Karpas-422 (cell line): ENCODE data around the gene ARG2. TPM values are rescaled to one million over a fixed set of nuclear protein-coding genes. Genes with fewer than 3 reads are reported as not detected.
A peak's percentile ranks its signal among the peaks of the same experiment; 100 is the strongest.

Experiments used
- DNase-seq: peaks from one replicate; pipeline ENCODE4 v3.0.0-alpha.2; 2015
- H2AFZ ChIP-seq: fragments of 200-600 bp; sonication (generic); 2 replicates; pipeline ENCODE4 v1.6.1; 2014; ENCODE audit warnings: antibody characterized with exemption, low read length, mixed read lengths
- H3K27ac ChIP-seq: fragments of 200-600 bp; sonication (generic); 2 replicates; pipeline ENCODE4 v1.5.1; 2014; ENCODE audit warnings: mild to moderate bottlenecking, low read length, moderate library complexity
- H3K27me3 ChIP-seq: fragments of 200-600 bp; sonication (generic); 2 replicates; pipeline ENCODE4 v1.6.1; 2014; ENCODE audit warnings: low read length, mixed read lengths
- H3K36me3 ChIP-seq: fragments of 200-600 bp; sonication (generic); 2 replicates; pipeline ENCODE4 v1.6.1; 2014; ENCODE audit warnings: low read length, mixed read lengths; ENCODE audit not compliant: insufficient read depth
- H3K4me1 ChIP-seq: fragments of 200-600 bp; sonication (generic); 2 replicates; pipeline ENCODE4 v1.6.1; 2014; ENCODE audit warnings: mild to moderate bottlenecking, low read length, mixed read lengths
- H3K4me2 ChIP-seq: fragments of 200-600 bp; sonication (generic); 2 replicates; pipeline ENCODE4 v1.6.1; 2014; ENCODE audit warnings: low read length, low read depth, mild to moderate bottlenecking; ENCODE audit not compliant: poor library complexity, severe bottlenecking
- H3K4me3 ChIP-seq: fragments of 200-600 bp; sonication (generic); 2 replicates; pipeline ENCODE4 v1.5.1; 2014; ENCODE audit warnings: mild to moderate bottlenecking, antibody characterized with exemption, low read length, mixed read lengths
- H3K79me2 ChIP-seq: fragments of 200-600 bp; sonication (generic); 2 replicates; pipeline ENCODE4 v1.6.1; 2014; ENCODE audit warnings: mild to moderate bottlenecking, low read length, mixed read lengths
- H3K9ac ChIP-seq: fragments of 200-600 bp; sonication (generic); 2 replicates; pipeline ENCODE4 v1.6.0; 2014; ENCODE audit warnings: low read length
- H3K9me2 ChIP-seq: fragments of 200-600 bp; sonication (generic), shearing (Covaris generic); replicated peaks from 2 replicates; pipeline ENCODE4 v1.6.0; 2014; ENCODE audit warnings: mild to moderate bottlenecking, low read length, moderate library complexity; ENCODE audit not compliant: insufficient read depth
- H3K9me3 ChIP-seq: fragments of 300-700, 200-600 bp; sonication (generic); 2 replicates; pipeline ENCODE4 v1.6.1; 2014; ENCODE audit warnings: low read length, mixed read lengths
- H4K20me1 ChIP-seq: fragments of 200-600 bp; sonication (generic); 2 replicates; pipeline ENCODE4 v1.6.1; 2014; ENCODE audit warnings: mild to moderate bottlenecking, antibody characterized with exemption, low read length, low read depth; ENCODE audit not compliant: insufficient read depth
- total RNA-seq: library from RNA; depleted of rRNA; stranded (reverse); fragments of >200 nt; shearing (Covaris generic); gene quantifications from 2 replicates; pipeline ENCODE4 v1.2.3, GENCODE V29; 2014; ENCODE audit warnings: low replicate concordance

ARG2 gene
- total RNA-seq, 1 experiment from 2014 or later = 6.0 TPM

- Histone ChIP-seq H3K9ac (no peak overlapping the region), H3K9me3 (no peaks in the 10 kb centered on the region), H2AFZ (no peak overlapping the region), H3K27me3 (no peaks in the 10 kb centered on the region), H3K4me1 (no peaks in the 10 kb centered on the region), H3K4me2 (no peak overlapping the region), H3K4me3 (no peak overlapping the region), H3K27ac (no peak overlapping the region), H3K36me3 (peaks cover 77% of the 10 kb centered on the region), H4K20me1 (no peaks in the 10 kb centered on the region), H3K9me2 (no peaks in the 10 kb centered on the region), H3K79me2 (no peaks in the 10 kb centered on the region)
- no peak for DNase-seq
These were observed 30.4 kb downstream of the ARG2 start for GRCh38 chr14:67650151-67650550.

GRCh38 chr14:67650694-67651093, 31.0 kb downstream of the ARG2 start:
- H2AFZ ChIP-seq = no peak overlapping the region
- no peaks in the 10 kb centered on the region for H3K4me1 ChIP-seq
- H3K4me2 ChIP-seq = no peak overlapping the region
- no peaks in the 10 kb centered on the region for H3K9me3 ChIP-seq
- no peak for DNase-seq
- H3K27ac ChIP-seq = no peak overlapping the region
- no peaks in the 10 kb centered on the region for H3K79me2 ChIP-seq
- no peaks in the 10 kb centered on the region for H3K27me3 ChIP-seq
- peaks cover 82% of the 10 kb centered on the region for H3K36me3 ChIP-seq
- no peak overlapping the region for H3K9ac ChIP-seq
- H3K9me2 ChIP-seq = no peaks in the 10 kb centered on the region
- no peak overlapping the region for H3K4me3 ChIP-seq
- no peaks in the 10 kb centered on the region for H4K20me1 ChIP-seq

GRCh38 chr14:67652189-67652588, 32.5 kb downstream of the ARG2 start:
- Histone ChIP-seq H3K9me2 (no peaks in the 10 kb centered on the region), H3K9me3 (no peaks in the 10 kb centered on the region), H3K36me3 (peaks cover 83% of the 10 kb centered on the region), H3K27me3 (no peaks in the 10 kb centered on the region), H2AFZ (no peak overlapping the region), H3K9ac (no peak overlapping the region), H3K79me2 (no peaks in the 10 kb centered on the region), H3K4me3 (no peak overlapping the region), H3K27ac (no peak overlapping the region), H3K4me1 (no peaks in the 10 kb centered on the region), H3K4me2 (no peak overlapping the region), H4K20me1 (no peaks in the 10 kb centered on the region)
- DNase-seq = no peak

- Histone ChIP-seq H3K79me2 (peaks cover 4% of the 10 kb centered on the region), H3K9ac (no peak overlapping the region), H2AFZ (no peak overlapping the region), H3K4me1 (no peaks in the 10 kb centered on the region), H3K9me3 (no peaks in the 10 kb centered on the region), H4K20me1 (no peaks in the 10 kb centered on the region), H3K9me2 (no peaks in the 10 kb centered on the region), H3K27ac (no peak overlapping the region), H3K4me2 (no peak overlapping the region), H3K36me3 (peaks cover 78% of the 10 kb centered on the region), H3K27me3 (no peaks in the 10 kb centered on the region), H3K4me3 (no peak overlapping the region)
- no peak for DNase-seq
These were observed 34.0 kb downstream of the ARG2 start for GRCh38 chr14:67653651-67654280.

- Histone ChIP-seq H3K9me3 (no peaks in the 10 kb centered on the region), H3K4me3 (no peak overlapping the region), H3K27me3 (no peaks in the 10 kb centered on the region), H3K36me3 (peaks cover 18% of the 10 kb centered on the region; the same call in 1 of the 2 replicates), H2AFZ (no peak overlapping the region), H3K9ac (no peak overlapping the region), H3K27ac (no peak overlapping the region), H3K4me2 (no peak overlapping the region), H3K79me2 (peaks cover 92% of the 10 kb centered on the region), H3K9me2 (no peaks in the 10 kb centered on the region), H4K20me1 (peaks cover 5% of the 10 kb centered on the region; the same call in 1 of the 2 replicates), H3K4me1 (peaks cover 23% of the 10 kb centered on the region)
- DNase-seq = no peak
These were observed 43.9 kb downstream of the ARG2 start for GRCh38 chr14:67663633-67664032.

- Histone ChIP-seq H3K9me3 (no peaks in the 10 kb centered on the region), H4K20me1 (peaks cover 14% of the 10 kb centered on the region; the same call in 1 of the 2 replicates), H3K79me2 (peaks cover 98% of the 10 kb centered on the region), H2AFZ (no peak overlapping the region), H3K36me3 (peaks cover 4% of the 10 kb centered on the region; the same call in 1 of the 2 replicates), H3K27me3 (no peaks in the 10 kb centered on the region), H3K9ac (no peak overlapping the region), H3K4me1 (peaks cover 42% of the 10 kb centered on the region), H3K4me3 (no peak overlapping the region), H3K9me2 (no peaks in the 10 kb centered on the region), H3K27ac (no peak overlapping the region), H3K4me2 (no peak overlapping the region)
- DNase-seq = no peak
These were observed 46.1 kb downstream of the ARG2 start for GRCh38 chr14:67665868-67666267.

- no peak overlapping the region for H2AFZ ChIP-seq
- H3K9me2 ChIP-seq = no peaks in the 10 kb centered on the region
- H3K4me3 ChIP-seq = no peak overlapping the region
- peaks cover 14% of the 10 kb centered on the region; the same call in 1 of the 2 replicates for H4K20me1 ChIP-seq
- 0 out of 2 replicates have a peak overlapping the region, but pooled peaks have one; percentile 0 for H3K9ac ChIP-seq
- no peak overlapping the region for H3K27ac ChIP-seq
- peaks cover 4% of the 10 kb centered on the region; the same call in 1 of the 2 replicates for H3K36me3 ChIP-seq
- peak; percentile 81 for DNase-seq
- H3K4me1 ChIP-seq = peaks cover 48% of the 10 kb centered on the region
- H3K4me2 ChIP-seq = no peak overlapping the region
- no peaks in the 10 kb centered on the region for H3K9me3 ChIP-seq
- H3K27me3 ChIP-seq = no peaks in the 10 kb centered on the region
- peaks cover 98% of the 10 kb centered on the region for H3K79me2 ChIP-seq
These were observed 47.2 kb downstream of the ARG2 start for GRCh38 chr14:67666750-67667449.

- Histone ChIP-seq H3K4me3 (no peak overlapping the region), H3K9me2 (no peaks in the 10 kb centered on the region), H3K27me3 (no peaks in the 10 kb centered on the region), H4K20me1 (peaks cover 16% of the 10 kb centered on the region), H3K36me3 (no peaks in the 10 kb centered on the region), H3K4me1 (peaks cover 61% of the 10 kb centered on the region), H3K9ac (no peak overlapping the region), H3K9me3 (no peaks in the 10 kb centered on the region), H2AFZ (no peak overlapping the region), H3K4me2 (peak overlapping the region; percentile 27), H3K79me2 (peaks cover 100% of the 10 kb centered on the region), H3K27ac (peak overlapping the region; percentile 30)
- DNase-seq = peak; percentile 59
These were observed 48.8 kb downstream of the ARG2 start for GRCh38 chr14:67668559-67668958.
